Putamen (tissue), 1 donor: ENCODE measurements around the gene RAB3D.
"Not testable (repeated sequence)": the region's sequence is repeated elsewhere in the genome, so short reads cannot be mapped to it uniquely, and the experiment has no call there.

Experiments used
- DNase-seq: peaks from one replicate; pipeline ENCODE4 v3.0.0-alpha.2; 2016; ENCODE audit warnings: low spot score

Gene RAB3D

GRCh38 chr19:11339254-11340098 is at the start of gene RAB3D:
Gene RAB3D, minus strand, starts transcription at chr19:11339657. Its CDS starts 2,258 bp downstream, at chr19:11337399.
- peak; percentile 85 for DNase-seq

- DNase-seq: no peak
Measured at GRCh38 chr19:11387162-11388034, 47.9 kb upstream of the RAB3D start.

- DNase-seq: no peak
Measured at GRCh38 chr19:11384778-11385129, 45.3 kb upstream of the RAB3D start.

GRCh38 chr19:11383706-11384048 is 44.2 kb upstream of the RAB3D start:
- no peak for DNase-seq

- DNase-seq: no peak
Measured at GRCh38 chr19:11382898-11383705, 43.6 kb upstream of the RAB3D start.

- DNase-seq: peak; percentile 95
Measured at GRCh38 chr19:11380653-11381537, 41.4 kb upstream of the RAB3D start.

- DNase-seq: no peak
Measured at GRCh38 chr19:11379857-11380350, 40.4 kb upstream of the RAB3D start.

- DNase-seq: not testable (repeated sequence)
Measured at GRCh38 chr19:11379269-11379845, 39.9 kb upstream of the RAB3D start.

- DNase-seq: no peak
Measured at GRCh38 chr19:11378319-11379189, 39.1 kb upstream of the RAB3D start.

- DNase-seq: no peak
Measured at GRCh38 chr19:11377756-11378155, 38.3 kb upstream of the RAB3D start.

GRCh38 chr19:11377237-11377636 is 37.8 kb upstream of the RAB3D start:
- DNase-seq: no peak

- DNase-seq: no peak
Measured at GRCh38 chr19:11375143-11375948, 35.9 kb upstream of the RAB3D start.

- peak; percentile 100 for DNase-seq
Measured at GRCh38 chr19:11374433-11375142, 35.1 kb upstream of the RAB3D start, which contains the start of gene SWSAP1. Gene SWSAP1, plus strand, starts transcription at chr19:11374666. Its CDS starts 15 bp downstream, at chr19:11374681.

- no peak for DNase-seq
Measured at GRCh38 chr19:11373885-11374432, 34.5 kb upstream of the RAB3D start.

- peak; percentile 87 for DNase-seq
Measured at GRCh38 chr19:11373166-11373884, 33.9 kb upstream of the RAB3D start.

GRCh38 chr19:11370744-11371143 is 31.3 kb upstream of the RAB3D start:
- DNase-seq: no peak

- no peak for DNase-seq
Measured at GRCh38 chr19:11367528-11367927, 28.1 kb upstream of the RAB3D start.
